ENCODE results near the gene BCAM. TPM values are rescaled to one million over a fixed set of nuclear protein-coding genes. Genes with fewer than 3 reads are reported as not detected.

The BCAM gene
- total RNA-seq, 1 experiment from 2014 or later = 78.7 TPM

GRCh38 chr19:44819246-44819832, 10.4 kb downstream of the BCAM start:
- Histone ChIP-seq H3K9me2 (ENCODE audit: insufficient read depth) (no peaks in the 10 kb centered on the region), H4K20me1 (ENCODE audit: insufficient read depth) (no peaks in the 10 kb centered on the region), H3K27ac (ENCODE audit: low read depth, low read length) (no peak overlapping the region), H3K4me3 (replicated peaks in 1 of 2; ENCODE audit: low read depth in 1 of 2, low read length in 2 of 2) (no peak overlapping the region), H3K27me3 (ENCODE audit: insufficient read depth, low read length) (no peaks in the 10 kb centered on the region), H3K4me2 (ENCODE audit: low read length) (no peak overlapping the region), H3K9me3 (ENCODE audit: control insufficient read depth in 1 of 2, insufficient read depth in 1 of 2, low read depth in 1 of 2, low read length in 2 of 2) (no peaks in the 10 kb centered on the region), H3K36me3 (ENCODE audit: control insufficient read depth in 1 of 2, insufficient read depth in 2 of 2, low read length in 2 of 2) (peaks cover 0 to 4% of the 10 kb centered on the region in 2 experiments; a peak in 3 of 4 replicates), H3K79me2 (ENCODE audit: insufficient read depth, low read length) (no peaks in the 10 kb centered on the region), H3K4me1 (ENCODE audit: control insufficient read depth in 1 of 2, insufficient read depth in 2 of 2, low read length in 2 of 2) (no peaks in the 10 kb centered on the region), H2AFZ (ENCODE audit: low read depth, low read length, poor library complexity, severe bottlenecking) (no peak overlapping the region), H3K9ac (ENCODE audit: low read length) (no peak overlapping the region)
- BruUV-seq (replicated peaks) = TSS peak; percentile 52
- ChIA-PET CTCF (no interaction called here), RAD21 (ENCODE audit: low non-redundant PET in 1 of 2, low total read pairs in 2 of 2, uncharacterized antibody in 2 of 2, unreplicated experiment in 2 of 2) (no interaction called here), POLR2A (interaction anchor here (1.1 kb wide), 1 partner anchor 10 kb away, joined by 3 read pairs; no protein-coding TSS in a partner anchor)
- DNase-seq (ENCODE audit: low read depth, low spot score) (no peak), ATAC-seq (no peak)
- intact Hi-C loops (cut with micrococcal nuclease) = no loop called here
- TF ChIP-seq ZBTB33 (IDR thresholded peaks at IDR 0.05; ENCODE audit: extremely low read depth, insufficient replicate concordance, low read length) (no peak), ZFX (IDR thresholded peaks at IDR 0.05) (no peak), JUND (IDR thresholded peaks at IDR 0.05) (no peak), FOSL1 (IDR thresholded peaks at IDR 0.05; ENCODE audit: low read depth) (no peak), MAX (IDR thresholded peaks at IDR 0.05) (no peak), EGR1 (IDR thresholded peaks at IDR 0.05; ENCODE audit: low read depth) (no peak), EZH2phosphoT487 (IDR thresholded peaks at IDR 0.05; ENCODE audit: borderline replicate concordance) (no peak), ELF1 (IDR thresholded peaks at IDR 0.05; ENCODE audit: borderline replicate concordance, low read depth) (no peak), ZNF274 (IDR thresholded peaks at IDR 0.05; ENCODE audit: low read depth, low read length) (no peak), POLR2A (IDR thresholded peaks at IDR 0.05; ENCODE audit: borderline replicate concordance, extremely low read depth, insufficient read depth, insufficient read length) (no peak), YY1 (IDR thresholded peaks at IDR 0.05; ENCODE audit: extremely low read depth, insufficient replicate concordance, low read depth, low read length) (no peak), ATF3 (IDR thresholded peaks at IDR 0.05) (no peak), SIN3A (IDR thresholded peaks at IDR 0.05; ENCODE audit: low read depth) (no peak), CTCF (IDR thresholded peaks at IDR 0.05 in 2 of 3, conservative IDR thresholded peaks at IDR 0.05 in 1 of 3; ENCODE audit: borderline replicate concordance in 1 of 3, insufficient read depth in 1 of 3, low read depth in 2 of 3, low read length in 2 of 3) (no peak), RAD21 (IDR thresholded peaks at IDR 0.05; ENCODE audit: low read depth) (no peak), SRF (IDR thresholded peaks at IDR 0.05; ENCODE audit: low read depth) (no peak), EZH2 (IDR thresholded peaks at IDR 0.05) (no peak), POLR2AphosphoS5 (IDR thresholded peaks at IDR 0.05; ENCODE audit: low read depth, low read length) (no peak), CBX3 (IDR thresholded peaks at IDR 0.05; ENCODE audit: low read depth) (no peak)

All from HCT116 (cell line).